HEK293 (cell line): ENCODE results near the gene EFCAB8.

Experiments used
- CTCF ChIA-PET: fragments of 350-600 bp; formaldehyde crosslinking; extraction: SDS; loops from one replicate; lab custom pipeline; 2021; ENCODE audit warnings: antibody characterized with exemption; lab: Yijun Ruan, JAX
- POLR2A ChIA-PET: fragments of 300-600 bp; formaldehyde crosslinking; extraction: SDS; loops from one replicate; lab custom pipeline; 2020; ENCODE audit warnings: antibody characterized with exemption, inconsistent platforms; lab: Yijun Ruan, JAX
- H3K27ac ChIP-seq: fragments of 200-500 bp; sonication (Bioruptor generic); 2 replicates; pipeline ENCODE4 v1.5.1; 2014; ENCODE audit warnings: low read depth, low read length, control low read depth, inconsistent platforms; ENCODE audit errors: extremely low read depth
- H3K36me3 ChIP-seq, 2 experiments: fragments of 200-500 bp in 1 of 2; sonication (Bioruptor generic) in 1 of 2; 1 replicate in 1 of 2; 2 replicates in 1 of 2; pipeline ENCODE4 v1.5.1; 2014 to 2017; ENCODE audit warnings: inconsistent platforms in 2 of 2, low read length in 2 of 2; ENCODE audit not compliant: control insufficient read depth in 2 of 2, insufficient read depth in 1 of 2
- H3K4me1 ChIP-seq: fragments of 200-500 bp; sonication (Bioruptor generic); 2 replicates; pipeline ENCODE4 v1.5.1; 2014; ENCODE audit warnings: mild to moderate bottlenecking, low read length, inconsistent platforms; ENCODE audit not compliant: control insufficient read depth, insufficient read depth
- H3K4me3 ChIP-seq: 2 replicates; pipeline ENCODE4 v1.5.1; 2011; ENCODE audit warnings: low read depth, mild to moderate bottlenecking, control low read depth, low read length, moderate library complexity
- H3K9me3 ChIP-seq: fragments of 200-500 bp; sonication (Bioruptor generic); 2 replicates; pipeline ENCODE4 v1.5.1; 2014; ENCODE audit warnings: low read depth, low read length, inconsistent platforms; ENCODE audit not compliant: control insufficient read depth, insufficient read depth
- AEBP2 ChIP-seq: fragments of 450-650 bp; formaldehyde crosslinking; IDR thresholded peaks from 2 replicates; pipeline ENCODE4 v1.5.1; 2016; ENCODE audit warnings: missing biosample characterization, missing genetic modification characterization, borderline replicate concordance
- GLI4 ChIP-seq: fragments of 450-650 bp; formaldehyde crosslinking; IDR thresholded peaks from 2 replicates; pipeline ENCODE4 v1.5.1; 2016; ENCODE audit warnings: missing biosample characterization, missing genetic modification characterization
- GLIS1 ChIP-seq: fragments of 450-650 bp; formaldehyde crosslinking; IDR thresholded peaks from 2 replicates; pipeline ENCODE4 v1.5.1; 2016; ENCODE audit warnings: missing biosample characterization, missing genetic modification characterization
- PRDM10 ChIP-seq: fragments of 450-650 bp; formaldehyde crosslinking; IDR thresholded peaks from 2 replicates; pipeline ENCODE4 v1.5.1; 2016; ENCODE audit warnings: missing biosample characterization, missing genetic modification characterization
- ZNF112 ChIP-seq: fragments of 450-650 bp; formaldehyde crosslinking; IDR thresholded peaks from 2 replicates; pipeline ENCODE4 v1.5.0; 2017; ENCODE audit warnings: missing biosample characterization, missing genetic modification characterization
- ZNF184 ChIP-seq: fragments of 450-650 bp; IDR thresholded peaks from 2 replicates; pipeline ENCODE4 v1.5.1; 2018; ENCODE audit warnings: missing biosample characterization, mild to moderate bottlenecking, missing genetic modification characterization
- ZNF214 ChIP-seq: fragments of 450-650 bp; formaldehyde crosslinking; IDR thresholded peaks from 2 replicates; pipeline ENCODE4 v1.5.1; 2017; ENCODE audit warnings: missing biosample characterization, mild to moderate bottlenecking, missing genetic modification characterization, borderline replicate concordance
- ZNF324 ChIP-seq: fragments of 450-650 bp; formaldehyde crosslinking; IDR thresholded peaks from 2 replicates; pipeline ENCODE4 v1.5.1; 2016; ENCODE audit warnings: missing biosample characterization, missing genetic modification characterization
- ZNF335 ChIP-seq: fragments of 450-650 bp; formaldehyde crosslinking; conservative IDR thresholded peaks from 2 replicates; pipeline ENCODE4 v1.5.1; 2016; ENCODE audit warnings: missing biosample characterization, missing genetic modification characterization
- ZNF391 ChIP-seq: fragments of 450-650 bp; formaldehyde crosslinking; IDR thresholded peaks from 2 replicates; pipeline ENCODE4 v1.5.1; 2016; ENCODE audit warnings: low read depth, missing biosample characterization, missing genetic modification characterization, borderline replicate concordance
- ZNF501 ChIP-seq: fragments of 450-650 bp; formaldehyde crosslinking; IDR thresholded peaks from 2 replicates; pipeline ENCODE4 v1.5.1; 2016; ENCODE audit warnings: missing biosample characterization, missing genetic modification characterization
- ZNF518A ChIP-seq: fragments of 450-650 bp; formaldehyde crosslinking; conservative IDR thresholded peaks from 2 replicates; pipeline ENCODE4 v1.5.1; 2016; ENCODE audit warnings: low read depth, missing biosample characterization, missing genetic modification characterization
- ZNF530 ChIP-seq: fragments of 450-650 bp; formaldehyde crosslinking; IDR thresholded peaks from 2 replicates; pipeline ENCODE4 v1.5.1; 2016; ENCODE audit warnings: low read depth, missing biosample characterization, missing genetic modification characterization
- ZNF610 ChIP-seq: fragments of 450-650 bp; formaldehyde crosslinking; IDR thresholded peaks from 2 replicates; pipeline ENCODE4 v1.5.1; 2016; ENCODE audit warnings: missing biosample characterization, missing genetic modification characterization, borderline replicate concordance
- ZNF645 ChIP-seq: fragments of 450-650 bp; formaldehyde crosslinking; IDR thresholded peaks from 2 replicates; pipeline ENCODE4; 2016; ENCODE audit warnings: missing biosample characterization, missing genetic modification characterization
- ZNF677 ChIP-seq: fragments of 450-650 bp; IDR thresholded peaks from 2 replicates; pipeline ENCODE4 v1.5.0; 2018; ENCODE audit warnings: missing biosample characterization, mild to moderate bottlenecking, missing genetic modification characterization, moderate library complexity

Gene EFCAB8

GRCh38 chr20:32858701-32859372 is at the start of gene EFCAB8:
Gene EFCAB8 (plus strand): TSS chr20:32858923. CDS start chr20:32863793, 4,870 bp downstream.
- Histone ChIP-seq H3K4me3 (no peak within 1 kb of the TSS), H3K4me1 (no peaks in the 10 kb centered on the region), H3K27ac (no peak within 1 kb of the TSS), H3K9me3 (no peaks in the 10 kb centered on the region), H3K36me3 (peaks cover 3 to 22% of the 10 kb centered on the region in 2 experiments; a peak in 2 of 3 replicates)
- CTCF ChIA-PET = no interaction called here
- TF ChIP-seq ZNF501 (no peak), ZNF677 (tag by site-specific recombination) (peak; percentile 81)
- POLR2A ChIA-PET = no interaction called here

- no peaks in the 10 kb centered on the region for H3K4me1 ChIP-seq
- no peak overlapping the region for H3K4me3 ChIP-seq
- peaks cover 0 to 49% of the 10 kb centered on the region in 2 experiments; a peak in 2 of 3 replicates for H3K36me3 ChIP-seq
- CTCF ChIA-PET = interaction anchor here (0.6 kb wide), 1 partner anchor 613 kb away, joined by 4 read pairs; no protein-coding TSS in a partner anchor
- H3K9me3 ChIP-seq = no peaks in the 10 kb centered on the region
- TF ChIP-seq PRDM10 (tag by site-specific recombination) = no peak
- no peak for TF ChIP-seq ZNF324
- no peak for TF ChIP-seq ZNF391
- TF ChIP-seq ZNF214 (tag by site-specific recombination) = no peak
- TF ChIP-seq ZNF184 (tag by site-specific recombination) = no peak
- H3K27ac ChIP-seq = no peak overlapping the region
- POLR2A ChIA-PET = no interaction called here
Measured at GRCh38 chr20:32809907-32810306, 48.8 kb upstream of the EFCAB8 start.

GRCh38 chr20:32810941-32811340 is 47.8 kb upstream of the EFCAB8 start:
- Histone ChIP-seq H3K27ac (no peak overlapping the region), H3K9me3 (no peaks in the 10 kb centered on the region)
- CTCF ChIA-PET = no interaction called here
- TF ChIP-seq ZNF610 (no peak), AEBP2 (tag by site-specific recombination) (no peak), ZNF530 (no peak), ZNF112 (tag by site-specific recombination) (no peak), GLIS1 (tag by site-specific recombination) (no peak), ZNF518A (tag by site-specific recombination) (no peak), ZNF335 (tag by site-specific recombination) (no peak), GLI4 (tag by site-specific recombination) (no peak), ZNF645 (no peak)

More at GRCh38 chr20:32810941-32811340, 47.8 kb upstream of the EFCAB8 start:
- POLR2A ChIA-PET = interaction anchor here (1.0 kb wide), 1 partner anchor 9 kb away, joined by 3 read pairs; the partner anchor contains the start of gene MAPRE1
- Histone ChIP-seq H3K36me3 (peaks cover 0 to 39% of the 10 kb centered on the region in 2 experiments; a peak in 2 of 3 replicates), H3K4me1 (no peaks in the 10 kb centered on the region), H3K4me3 (no peak overlapping the region)
